NCI-H1417 treated with DMSO at 0.1 percent for 48 hours (cell line): ENCODE results near the gene PRKACG.
A peak's percentile ranks its signal among the peaks of the same experiment; 100 is the strongest.

ENCODE experiments used
- DNase-seq: peaks from one replicate; lab custom pipeline; 2025; lab: John Stamatoyannopoulos, UW

Gene PRKACG

DNA sequence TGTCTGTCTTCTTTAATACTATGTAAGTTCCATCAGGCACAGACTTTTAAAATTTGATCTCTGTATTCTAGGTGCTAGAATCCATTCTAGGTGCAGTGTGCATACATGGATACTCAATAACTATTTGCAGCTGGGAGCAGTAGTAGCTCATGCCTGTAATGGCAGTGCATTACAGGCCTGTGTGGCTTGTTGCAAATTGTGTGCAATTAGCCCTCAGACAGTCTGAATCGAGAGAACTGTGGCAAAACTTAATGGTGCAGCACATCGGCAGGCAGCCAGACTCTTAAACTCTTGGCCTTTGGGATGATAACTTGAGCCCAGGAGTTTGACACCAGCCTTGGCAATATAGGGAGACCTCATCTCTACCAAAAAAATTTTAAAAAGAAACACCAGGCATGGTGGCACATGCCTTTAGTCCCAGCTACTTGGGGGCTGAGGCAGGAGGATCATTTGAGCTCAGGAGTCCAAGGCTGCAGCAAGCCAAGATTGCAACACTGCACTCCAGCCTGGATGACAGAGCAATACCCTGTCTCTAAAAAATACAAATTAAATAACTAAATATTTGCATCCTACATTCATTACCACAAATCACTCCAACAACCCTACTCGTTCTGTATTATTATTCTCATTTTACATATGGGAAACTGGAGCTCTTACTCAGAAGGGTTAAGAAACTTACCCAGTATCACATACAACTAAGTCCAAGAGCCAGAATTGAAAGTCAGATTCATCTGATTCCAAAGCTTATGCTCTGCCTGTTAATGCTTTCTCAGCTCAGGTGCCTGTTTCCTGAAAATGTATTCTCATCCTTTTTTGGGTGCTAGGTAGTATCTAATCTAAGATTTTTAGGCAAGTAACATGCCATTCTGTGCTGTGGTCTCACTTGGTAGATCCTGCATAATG lies 30.1 kb downstream of the PRKACG start:
- DNase-seq, result no peak

DNA sequence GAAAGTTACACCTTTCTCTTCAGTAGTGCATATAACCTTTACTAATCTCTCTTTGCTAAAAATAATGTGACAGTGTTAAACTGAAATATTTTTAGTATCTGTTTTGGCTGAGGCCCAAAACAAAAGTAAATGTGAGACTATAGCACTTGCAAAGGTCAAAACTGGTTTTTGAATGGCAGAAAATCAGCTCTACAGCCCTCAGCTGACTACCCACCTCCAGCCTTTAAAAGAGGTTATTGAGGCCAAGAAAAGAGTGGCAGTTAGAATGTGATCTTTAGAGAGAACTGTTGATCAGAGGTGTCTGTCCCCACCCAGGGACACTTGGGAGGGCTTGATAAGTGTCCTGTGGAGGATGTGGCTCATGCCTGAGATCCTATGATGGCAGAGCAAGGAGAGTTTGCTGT lies 30.9 kb downstream of the PRKACG start:
- DNase-seq, result no peak

DNA sequence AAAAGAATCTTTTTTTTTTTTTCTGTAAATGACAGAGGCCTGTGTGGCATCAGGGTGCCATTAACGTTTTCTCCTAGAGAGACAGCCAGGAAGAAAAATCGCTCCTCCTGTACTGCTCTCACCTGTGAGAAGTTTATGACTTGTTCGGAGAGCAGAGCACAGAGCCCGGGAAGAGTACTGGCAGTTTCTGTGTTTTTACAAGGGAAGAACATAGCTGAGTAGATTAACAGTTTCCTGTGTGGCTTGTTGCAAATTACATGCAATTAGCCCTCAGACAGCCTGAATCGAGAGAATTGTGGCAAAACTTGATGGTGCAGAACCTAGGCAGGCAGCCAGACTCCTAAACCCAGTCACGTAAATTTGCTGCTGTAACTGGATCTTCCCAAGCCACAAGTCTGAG lies 32.1 kb downstream of the PRKACG start:
- DNase-seq, result peak; percentile 25

DNA sequence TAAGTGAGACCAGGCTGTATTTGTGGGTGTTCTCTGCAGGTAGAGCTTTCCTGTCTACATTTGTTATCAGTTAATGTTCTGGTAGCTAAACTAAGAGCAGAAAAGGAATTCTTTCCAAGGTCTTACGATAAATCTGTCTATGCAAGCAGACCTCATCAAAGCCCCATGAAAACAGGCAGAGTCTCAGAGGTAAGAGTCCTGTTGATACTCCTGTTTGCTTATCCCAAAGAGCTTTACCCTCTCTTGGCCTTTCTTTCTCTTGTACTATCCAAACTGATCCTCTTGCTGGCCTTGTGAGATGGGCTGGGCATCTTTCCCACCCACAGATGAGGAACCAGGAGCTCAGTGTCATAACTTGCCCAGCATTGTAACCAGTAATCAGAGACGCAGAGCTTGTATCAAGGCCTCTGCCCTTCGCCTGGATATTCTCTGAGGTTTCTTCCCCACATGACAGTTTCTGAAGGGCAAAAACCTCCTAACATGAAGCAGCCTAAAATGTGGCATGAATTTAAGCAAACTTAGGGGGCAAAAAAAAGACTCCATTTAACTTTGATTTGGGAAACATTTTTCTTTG lies 33.5 kb downstream of the PRKACG start:
- DNase-seq, result no peak

DNA sequence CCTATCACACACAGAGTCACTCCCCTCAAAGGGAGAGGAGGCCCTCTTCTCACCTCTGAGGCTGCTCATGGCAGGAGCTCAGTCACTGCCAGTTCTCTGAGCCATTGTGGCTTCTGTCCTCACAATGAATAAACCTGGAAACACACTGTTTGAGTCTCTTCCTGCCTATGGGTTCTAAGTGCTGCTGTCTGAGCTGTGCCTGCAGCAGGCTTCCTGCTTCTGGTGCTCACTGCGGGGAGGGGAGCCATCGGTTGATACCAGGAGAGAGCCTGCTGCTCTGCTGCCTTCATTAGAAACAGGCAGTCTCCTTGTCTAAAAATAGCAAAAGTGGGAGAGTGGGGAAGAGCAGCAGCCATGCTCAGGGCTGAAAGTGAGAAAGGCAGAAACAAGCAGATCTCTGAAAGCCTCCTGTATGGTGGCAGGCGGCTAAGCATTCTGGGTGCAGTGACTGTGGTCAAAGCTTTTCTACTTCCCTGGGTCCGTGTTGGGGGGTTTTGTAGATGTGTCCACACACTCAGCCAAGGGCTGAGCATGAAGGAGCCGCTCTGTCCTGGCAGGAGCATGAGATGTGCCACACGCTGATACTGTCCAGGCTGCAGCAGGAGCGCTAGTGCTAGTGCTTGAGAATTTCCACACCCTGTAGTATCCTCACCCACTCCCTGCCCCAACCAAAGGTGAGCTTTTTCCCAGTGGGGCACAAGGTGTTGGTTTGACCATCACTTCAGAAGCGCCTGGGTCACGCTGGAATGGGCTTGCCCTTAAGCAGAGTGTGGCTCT lies 34.2 kb downstream of the PRKACG start:
- no peak for DNase-seq

DNA sequence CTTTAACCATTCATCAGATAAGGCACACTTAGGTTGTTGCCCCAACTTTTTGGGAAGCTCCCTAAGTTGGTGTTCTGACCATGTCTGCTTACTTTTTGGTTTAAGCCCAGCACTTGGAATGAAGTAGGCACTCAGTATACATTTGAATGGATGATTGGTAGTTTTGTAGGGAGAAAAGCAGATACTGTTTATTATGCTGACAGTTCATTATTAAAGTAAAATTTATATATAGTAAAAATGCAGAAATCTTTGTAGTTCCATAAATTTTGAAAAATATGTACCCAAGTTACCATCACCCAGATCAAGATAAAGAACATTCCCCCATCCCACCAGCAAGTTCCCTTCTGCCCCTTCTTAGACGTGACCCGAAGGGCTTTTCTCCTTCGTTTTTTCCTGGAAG lies 35.4 kb downstream of the PRKACG start:
- DNase-seq, result no peak

DNA sequence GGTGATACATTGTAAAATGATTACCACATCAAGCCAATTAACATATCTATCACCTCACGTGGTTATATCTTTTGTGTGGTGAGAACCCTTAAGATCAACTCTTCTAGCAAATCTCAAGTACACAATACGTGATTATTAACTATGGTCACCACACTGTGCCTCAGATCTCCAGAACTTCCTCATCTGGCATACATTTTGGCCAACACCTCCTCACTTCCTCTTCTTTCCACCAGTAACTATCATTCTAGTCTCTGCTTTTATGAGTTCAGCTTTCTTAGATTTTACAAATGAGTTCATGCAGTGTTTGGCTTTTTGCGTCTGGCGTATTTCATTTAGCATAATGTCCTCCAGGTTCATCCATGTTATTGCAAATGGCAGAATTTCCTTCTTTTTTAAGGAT lies 35.8 kb downstream of the PRKACG start:
- no peak for DNase-seq

DNA sequence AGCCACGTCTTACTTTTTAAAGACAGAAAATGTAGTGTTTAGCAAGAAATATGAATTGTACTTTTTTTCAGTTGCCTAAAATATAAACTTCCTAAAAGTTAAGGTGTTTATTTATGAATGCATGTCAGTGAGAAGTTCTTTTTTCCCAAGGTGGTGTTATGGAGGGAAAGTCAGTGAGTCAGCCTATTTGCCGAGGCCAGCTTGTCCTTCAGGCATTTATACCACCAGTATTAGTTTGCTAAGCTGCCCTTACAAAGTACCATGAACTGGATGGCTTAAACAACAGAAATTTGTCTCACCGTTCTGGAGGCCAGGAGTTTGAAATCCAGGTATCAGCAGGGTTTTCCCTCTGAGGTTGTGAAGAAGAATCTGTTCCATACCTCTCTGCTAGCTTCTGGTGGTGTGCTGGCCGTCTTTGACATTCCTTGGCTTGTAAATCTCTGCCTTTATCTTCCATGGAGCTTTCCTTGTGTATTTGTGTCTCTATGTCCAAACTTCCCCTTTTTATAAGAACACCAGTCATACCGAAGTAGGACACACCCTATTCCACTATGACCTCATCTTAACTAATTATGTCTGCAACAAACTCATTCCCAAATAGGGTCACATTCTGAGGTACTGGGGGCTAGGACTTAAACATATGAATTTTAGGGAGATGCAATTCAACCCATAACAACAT lies 38.4 kb downstream of the PRKACG start:
- DNase-seq, result no peak

DNA sequence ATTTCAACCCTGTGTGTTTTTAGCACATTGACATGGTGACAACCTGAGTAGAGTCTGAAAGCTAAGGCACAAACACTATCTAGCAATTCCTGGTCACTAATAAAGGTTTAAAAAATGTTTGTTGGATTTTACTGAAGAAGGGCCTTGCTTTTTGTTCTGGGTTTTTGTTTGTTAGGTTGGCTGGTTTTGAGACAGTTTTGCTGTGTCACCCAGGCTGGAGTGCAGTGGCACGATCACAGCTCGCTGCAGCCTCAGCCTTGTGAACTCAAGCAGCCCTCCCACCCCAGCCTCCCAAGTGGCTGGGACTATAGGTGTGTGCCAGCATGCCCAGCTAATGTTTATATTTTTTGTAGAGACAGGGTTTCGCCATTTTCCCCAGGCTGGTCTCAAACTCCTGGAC lies 39.0 kb downstream of the PRKACG start:
- DNase-seq, result no peak

DNA sequence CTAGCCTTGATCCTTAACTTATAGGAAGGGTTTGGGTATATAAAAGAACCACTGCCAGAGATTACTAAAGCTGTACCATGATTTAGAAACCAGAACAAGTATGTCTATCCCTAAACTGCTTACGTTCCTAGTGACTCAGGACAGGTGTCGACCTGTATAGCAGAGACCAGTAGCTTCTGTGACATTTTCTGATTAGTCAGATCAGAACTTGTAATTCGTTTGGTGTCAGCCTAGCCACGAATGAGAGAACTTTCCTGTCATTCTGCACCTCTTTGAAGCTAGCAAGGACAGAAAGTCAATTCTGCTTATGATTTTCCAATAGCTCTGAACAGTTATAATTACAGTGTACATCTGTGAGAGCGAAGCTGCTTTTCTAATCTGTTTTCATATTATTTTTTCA lies 39.5 kb downstream of the PRKACG start:
- DNase-seq, result no peak

DNA sequence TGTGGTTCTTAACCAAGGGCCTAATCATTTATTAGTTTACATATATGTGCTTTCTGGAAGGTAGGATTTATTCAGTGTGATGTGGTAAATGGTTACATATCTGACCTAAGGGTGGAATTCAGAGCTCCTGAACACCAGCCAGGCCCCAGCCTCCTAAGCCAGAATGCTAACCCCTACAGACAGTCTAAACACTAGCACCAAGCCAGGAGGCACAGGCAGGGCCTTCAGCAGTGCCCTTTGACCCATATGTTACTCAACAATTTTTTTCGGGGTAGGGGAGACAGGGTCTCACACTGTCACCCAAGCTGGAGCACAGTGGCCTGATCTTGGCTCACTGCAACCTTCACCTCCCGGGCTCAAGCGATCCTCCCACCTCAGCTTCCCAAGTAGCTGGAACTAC lies 40.3 kb downstream of the PRKACG start:
- DNase-seq, result no peak

DNA sequence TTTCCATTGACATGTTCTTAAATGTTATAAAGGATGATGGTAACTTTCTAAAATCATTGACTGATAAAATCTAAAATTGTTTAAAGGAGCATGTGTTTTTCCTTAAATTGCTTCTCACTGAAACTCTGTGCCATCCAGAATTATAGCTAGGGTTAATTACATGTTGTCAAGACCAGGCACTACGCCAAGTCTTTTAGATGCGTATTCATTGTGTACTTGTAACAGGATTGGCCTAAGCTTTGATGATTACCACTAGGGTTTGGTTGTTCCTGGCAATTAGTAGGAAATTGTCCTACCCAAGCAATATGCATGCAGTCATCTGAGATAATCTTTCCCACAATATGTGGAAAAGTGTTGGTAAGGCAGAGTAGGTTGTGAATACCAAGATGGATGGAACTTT lies 43.8 kb downstream of the PRKACG start:
- peak; percentile 95 for DNase-seq

DNA sequence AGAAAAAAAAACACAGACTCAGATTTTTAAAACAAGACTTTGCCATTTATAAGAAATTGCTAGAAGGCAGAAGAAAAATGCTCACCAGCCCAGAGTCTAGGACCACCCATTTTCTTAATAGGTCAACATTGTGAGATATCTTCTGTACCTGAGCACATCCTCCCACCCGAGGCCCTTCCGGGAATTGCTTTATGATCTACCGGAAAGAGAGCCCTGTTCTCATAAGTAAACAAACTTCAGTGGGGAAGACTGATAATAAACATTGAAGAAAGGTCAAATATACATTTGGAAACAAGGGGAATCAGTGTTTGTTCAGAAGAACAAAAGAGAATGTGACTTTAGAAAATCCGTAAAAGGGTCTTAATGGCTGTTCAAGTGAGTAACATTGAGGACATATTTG lies 44.4 kb downstream of the PRKACG start:
- no peak for DNase-seq

DNA sequence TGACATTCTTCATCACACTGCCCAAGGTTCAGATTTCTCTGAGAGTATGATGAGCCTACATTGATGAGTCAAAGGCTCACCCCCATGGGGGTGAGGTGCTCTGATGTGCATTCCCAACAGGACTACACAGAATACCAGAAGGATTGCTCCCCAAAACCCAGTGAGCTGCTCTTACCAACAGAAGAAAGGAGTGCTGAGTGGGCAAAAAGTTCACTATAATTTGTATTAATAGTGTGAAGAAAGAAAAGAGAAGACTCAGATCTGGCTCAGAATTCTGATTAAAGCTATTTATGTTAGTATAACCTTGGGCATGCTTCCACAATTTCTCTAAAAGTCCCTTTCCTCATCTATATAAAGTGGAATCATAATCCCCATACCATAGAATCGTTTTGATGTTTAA lies 46.1 kb downstream of the PRKACG start:
- DNase-seq, result no peak

DNA sequence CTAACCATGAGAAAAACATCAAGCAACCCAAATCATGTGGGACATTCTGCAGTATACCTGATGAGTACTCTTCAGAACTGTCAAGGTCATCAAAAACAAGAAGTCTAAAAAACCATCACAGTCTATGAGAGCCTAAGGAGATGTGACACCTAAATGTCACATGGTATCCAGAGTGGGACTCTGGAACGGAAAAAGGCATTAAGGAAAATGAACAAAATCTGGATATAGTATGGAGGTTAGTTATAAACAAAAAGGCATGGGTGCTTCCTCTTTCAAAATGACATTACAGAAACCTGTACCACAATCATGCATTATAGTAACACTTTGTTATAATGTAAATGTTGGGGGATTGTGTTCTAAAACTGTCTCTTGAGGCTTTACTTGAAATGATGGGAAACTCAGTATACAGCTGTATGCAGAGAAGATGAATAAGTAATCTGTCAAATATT lies 47.4 kb downstream of the PRKACG start:
- DNase-seq, result no peak

DNA sequence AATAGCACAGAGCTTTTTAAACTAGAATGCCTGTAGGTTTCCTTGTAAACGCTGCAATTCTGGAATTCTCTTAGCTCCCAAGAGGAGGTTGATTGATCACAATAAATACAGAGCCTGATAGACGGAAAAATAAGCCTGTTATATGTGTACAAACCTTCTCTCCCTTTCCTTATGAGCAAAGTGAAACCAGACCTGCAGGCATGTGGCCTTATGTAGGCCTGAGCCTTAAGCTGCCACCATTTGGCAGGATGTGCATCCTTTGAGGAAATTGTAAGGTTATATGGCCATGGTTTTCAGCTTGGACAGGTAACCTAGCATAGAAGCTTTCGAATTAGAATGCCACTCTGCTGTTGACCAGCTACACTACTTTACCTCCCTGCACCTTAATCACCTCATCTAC lies 49.1 kb downstream of the PRKACG start:
- no peak for DNase-seq

DNA sequence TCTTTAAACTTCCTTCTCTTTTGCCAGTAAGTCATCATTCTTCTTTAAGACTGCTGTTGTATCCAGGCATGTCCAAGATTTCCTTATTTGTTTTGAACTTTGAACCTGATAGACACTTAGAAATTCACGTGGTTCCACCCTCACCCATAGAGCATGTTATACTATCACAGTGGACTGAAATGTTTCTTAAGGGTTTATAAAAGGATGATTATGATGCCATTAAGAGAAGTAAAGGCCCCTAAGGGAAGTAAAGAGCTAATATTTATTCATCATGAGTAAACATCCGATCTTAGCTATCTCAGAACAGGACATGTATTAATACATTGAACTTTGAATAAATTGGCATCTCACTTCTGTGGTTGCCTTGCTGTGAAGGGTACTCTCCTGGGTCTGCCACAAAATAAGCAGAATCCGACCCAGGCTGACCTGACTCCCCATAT lies 49.8 kb downstream of the PRKACG start:
- DNase-seq, result no peak

DNA sequence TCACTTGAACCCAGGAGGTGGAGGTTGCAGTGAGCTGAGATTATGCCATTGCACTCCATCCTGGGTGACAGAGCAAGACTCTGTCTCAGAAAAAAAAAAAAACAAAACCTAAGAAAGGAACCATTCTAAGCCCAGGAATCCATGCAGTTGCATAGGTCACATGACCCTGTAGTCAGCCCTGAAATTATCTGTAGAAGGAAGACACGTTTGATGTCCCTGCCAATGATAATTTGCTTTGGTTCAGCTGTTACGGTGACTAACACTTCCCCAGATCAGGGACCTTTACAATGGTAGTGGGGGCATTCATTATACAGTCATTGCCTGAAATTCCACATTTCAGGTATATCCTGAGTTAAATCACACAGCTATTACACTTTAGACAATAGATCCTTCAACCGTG lies 50.5 kb downstream of the PRKACG start:
- DNase-seq, result no peak
